GM23338 (cell line): ENCODE results near the gene CCDC188.

Source experiments
- EZH2phosphoT487 ChIP-seq: fragments of 200-600 bp; sonication (generic); IDR thresholded peaks from one replicate; pipeline ENCODE4 v1.8.1; 2018; ENCODE audit warnings: antibody characterized with exemption; ENCODE audit not compliant: unreplicated experiment
- TF ChIP-seq, protein P1 (sequence below), 2 experiments: fragments of 200-600 bp in 1 of 2; sonication (generic) in 1 of 2; conservative IDR thresholded peaks; 2 replicates each; pipeline versions ENCODE4 v1.5.1 to v1.6.1; 2016 to 2017; ENCODE audit warnings: antibody characterized with exemption in 2 of 2, low read depth in 2 of 2, mild to moderate bottlenecking in 2 of 2, moderate library complexity in 1 of 2

GRCh38 chr22:20118300-20119020 is 32.4 kb downstream of the CCDC188 start:
- TF ChIP-seq, protein P1, sequence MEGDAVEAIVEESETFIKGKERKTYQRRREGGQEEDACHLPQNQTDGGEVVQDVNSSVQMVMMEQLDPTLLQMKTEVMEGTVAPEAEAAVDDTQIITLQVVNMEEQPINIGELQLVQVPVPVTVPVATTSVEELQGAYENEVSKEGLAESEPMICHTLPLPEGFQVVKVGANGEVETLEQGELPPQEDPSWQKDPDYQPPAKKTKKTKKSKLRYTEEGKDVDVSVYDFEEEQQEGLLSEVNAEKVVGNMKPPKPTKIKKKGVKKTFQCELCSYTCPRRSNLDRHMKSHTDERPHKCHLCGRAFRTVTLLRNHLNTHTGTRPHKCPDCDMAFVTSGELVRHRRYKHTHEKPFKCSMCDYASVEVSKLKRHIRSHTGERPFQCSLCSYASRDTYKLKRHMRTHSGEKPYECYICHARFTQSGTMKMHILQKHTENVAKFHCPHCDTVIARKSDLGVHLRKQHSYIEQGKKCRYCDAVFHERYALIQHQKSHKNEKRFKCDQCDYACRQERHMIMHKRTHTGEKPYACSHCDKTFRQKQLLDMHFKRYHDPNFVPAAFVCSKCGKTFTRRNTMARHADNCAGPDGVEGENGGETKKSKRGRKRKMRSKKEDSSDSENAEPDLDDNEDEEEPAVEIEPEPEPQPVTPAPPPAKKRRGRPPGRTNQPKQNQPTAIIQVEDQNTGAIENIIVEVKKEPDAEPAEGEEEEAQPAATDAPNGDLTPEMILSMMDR (conservative IDR thresholded peaks at IDR 0.05; ENCODE audit: low read depth in 2 of 2), result no peak
- TF ChIP-seq EZH2phosphoT487, result no peak
